SK-N-SH treated with all-trans-retinoic acid at 6 μM for 48 hours (cell line): ENCODE results near the gene MXRA7.
"Not testable (repeated sequence)": the region's sequence is repeated elsewhere in the genome, so short reads cannot be mapped to it uniquely, and the experiment has no call there.

Experiments
- ATAC-seq: fragments of 200-7000 bp; cut with Tn5 transposase; 3 replicates; pipeline ENCODE4 v1.9.1; 2020; ENCODE audit warnings: mild to moderate bottlenecking, moderate library complexity
- ARNTL ChIP-seq: fragments of 450-650 bp; formaldehyde crosslinking; IDR thresholded peaks from 2 replicates; pipeline ENCODE4 v1.5.0; 2020; ENCODE audit warnings: low read depth, mild to moderate bottlenecking, moderate library complexity, borderline replicate concordance
- BACH2 ChIP-seq: fragments of 250-450 bp; sonication (Bioruptor Pico); IDR thresholded peaks from 2 replicates; pipeline ENCODE4 v1.9.0; 2021; ENCODE audit warnings: mild to moderate bottlenecking, borderline replicate concordance
- CSDC2 ChIP-seq: fragments of 250-450 bp; sonication (Bioruptor Pico); IDR thresholded peaks from 2 replicates; pipeline ENCODE4 v1.5.0; 2020; ENCODE audit warnings: mild to moderate bottlenecking, moderate library complexity
- ESRRG ChIP-seq: fragments of 250-450 bp; sonication (Bioruptor Pico); IDR thresholded peaks from 2 replicates; pipeline ENCODE4 v1.6.1; 2021; ENCODE audit warnings: mild to moderate bottlenecking
- GLIS3 ChIP-seq: fragments of 250-450 bp; sonication (Bioruptor Pico); IDR thresholded peaks from 2 replicates; pipeline ENCODE4 v1.5.0; 2020; ENCODE audit warnings: mild to moderate bottlenecking, moderate library complexity
- ISL1 ChIP-seq: fragments of 250-450 bp; sonication (Bioruptor Pico); IDR thresholded peaks from 2 replicates; pipeline ENCODE4 v2.1.2; 2022; ENCODE audit warnings: mild to moderate bottlenecking, moderate library complexity
- OSR1 ChIP-seq: fragments of 250-450 bp; sonication (Bioruptor Pico); IDR thresholded peaks from 2 replicates; pipeline ENCODE4 v1.8.0; 2022; ENCODE audit warnings: moderate library complexity, mild to moderate bottlenecking, inconsistent platforms
- PPARA ChIP-seq: fragments of 250-450 bp; sonication (Bioruptor Pico); IDR thresholded peaks from 2 replicates; pipeline ENCODE4 v1.5.0; 2020; ENCODE audit warnings: mild to moderate bottlenecking, borderline replicate concordance
- RARB ChIP-seq: fragments of 250-450 bp; sonication (Bioruptor Pico); IDR thresholded peaks from 2 replicates; pipeline ENCODE4 v1.8.0; 2021; ENCODE audit warnings: mild to moderate bottlenecking, moderate library complexity
- TCF4 ChIP-seq: fragments of 250-450 bp; sonication (Bioruptor Pico); IDR thresholded peaks from 2 replicates; pipeline ENCODE4 v1.8.0; 2021; ENCODE audit warnings: mild to moderate bottlenecking, moderate library complexity, borderline replicate concordance
- TOX ChIP-seq: fragments of 250-450 bp; sonication (Bioruptor Pico); IDR thresholded peaks from 2 replicates; pipeline ENCODE4 v1.8.0; 2021; ENCODE audit warnings: mild to moderate bottlenecking, moderate library complexity, borderline replicate concordance
- ZFP3 ChIP-seq: fragments of 250-450 bp; sonication (Bioruptor Pico); IDR thresholded peaks from 2 replicates; pipeline ENCODE4 v1.5.0; 2020; ENCODE audit warnings: mild to moderate bottlenecking, moderate library complexity
- ZNF70 ChIP-seq: fragments of 450-650 bp; formaldehyde crosslinking; IDR thresholded peaks from 2 replicates; pipeline ENCODE4 v1.5.0; 2020; ENCODE audit warnings: mild to moderate bottlenecking, moderate library complexity
- ZNF8 ChIP-seq: fragments of 450-650 bp; formaldehyde crosslinking; IDR thresholded peaks from 2 replicates; pipeline ENCODE4 v1.5.0; 2020; ENCODE audit warnings: mild to moderate bottlenecking, moderate library complexity
- TF ChIP-seq, protein P1 (sequence below): fragments of 250-450 bp; sonication (Bioruptor Pico); IDR thresholded peaks from 2 replicates; pipeline ENCODE4 v1.5.1; 2021; ENCODE audit warnings: mild to moderate bottlenecking, moderate library complexity
- TF ChIP-seq, protein P2 (sequence below): fragments of 250-450 bp; sonication (Bioruptor Pico); IDR thresholded peaks from 2 replicates; pipeline ENCODE4 v1.8.0; 2020; ENCODE audit warnings: mild to moderate bottlenecking, moderate library complexity, borderline replicate concordance
- TF ChIP-seq, protein P3 (sequence below): fragments of 250-450 bp; sonication (Bioruptor Pico); IDR thresholded peaks from 2 replicates; pipeline ENCODE4 v1.8.0; 2021; ENCODE audit warnings: low read depth, mild to moderate bottlenecking, moderate library complexity, borderline replicate concordance
- TF ChIP-seq, protein P4 (sequence below): fragments of 250-450 bp; sonication (Bioruptor Pico); IDR thresholded peaks from 2 replicates; pipeline ENCODE4 v1.5.1; 2020; ENCODE audit warnings: low read depth, mild to moderate bottlenecking, moderate library complexity
- TF ChIP-seq, protein P5 (sequence below): fragments of 250-450 bp; sonication (Bioruptor Pico); IDR thresholded peaks from 2 replicates; pipeline ENCODE4 v1.5.0; 2020; ENCODE audit warnings: mild to moderate bottlenecking, moderate library complexity

The MXRA7 gene

GRCh38 chr17:76714336-76714735, 3.6 kb upstream of the MXRA7 start (continued):
- TF ChIP-seq, protein P1, sequence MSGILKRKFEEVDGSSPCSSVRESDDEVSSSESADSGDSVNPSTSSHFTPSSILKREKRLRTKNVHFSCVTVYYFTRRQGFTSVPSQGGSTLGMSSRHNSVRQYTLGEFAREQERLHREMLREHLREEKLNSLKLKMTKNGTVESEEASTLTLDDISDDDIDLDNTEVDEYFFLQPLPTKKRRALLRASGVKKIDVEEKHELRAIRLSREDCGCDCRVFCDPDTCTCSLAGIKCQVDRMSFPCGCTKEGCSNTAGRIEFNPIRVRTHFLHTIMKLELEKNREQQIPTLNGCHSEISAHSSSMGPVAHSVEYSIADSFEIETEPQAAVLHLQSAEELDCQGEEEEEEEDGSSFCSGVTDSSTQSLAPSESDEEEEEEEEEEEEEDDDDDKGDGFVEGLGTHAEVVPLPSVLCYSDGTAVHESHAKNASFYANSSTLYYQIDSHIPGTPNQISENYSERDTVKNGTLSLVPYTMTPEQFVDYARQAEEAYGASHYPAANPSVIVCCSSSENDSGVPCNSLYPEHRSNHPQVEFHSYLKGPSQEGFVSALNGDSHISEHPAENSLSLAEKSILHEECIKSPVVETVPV (CRISPR knock-in tag): no peak
- TF ChIP-seq CSDC2 (CRISPR knock-in tag) (no peak), TCF4 (CRISPR knock-in tag) (no peak), TOX (CRISPR knock-in tag) (no peak), ZNF8 (CRISPR knock-in tag) (no peak)

- TF ChIP-seq PPARA (CRISPR knock-in tag) (no peak), GLIS3 (CRISPR knock-in tag) (no peak), TCF4 (CRISPR knock-in tag) (no peak), ESRRG (CRISPR knock-in tag) (no peak), BACH2 (CRISPR knock-in tag) (no peak), RARB (CRISPR knock-in tag) (no peak), ZNF70 (CRISPR knock-in tag) (no peak), ZNF8 (CRISPR knock-in tag) (no peak), OSR1 (CRISPR knock-in tag) (no peak), ZFP3 (no peak), CSDC2 (CRISPR knock-in tag) (no peak), ARNTL (CRISPR knock-in tag) (no peak), ISL1 (CRISPR knock-in tag) (no peak)
- TF ChIP-seq, protein P2, sequence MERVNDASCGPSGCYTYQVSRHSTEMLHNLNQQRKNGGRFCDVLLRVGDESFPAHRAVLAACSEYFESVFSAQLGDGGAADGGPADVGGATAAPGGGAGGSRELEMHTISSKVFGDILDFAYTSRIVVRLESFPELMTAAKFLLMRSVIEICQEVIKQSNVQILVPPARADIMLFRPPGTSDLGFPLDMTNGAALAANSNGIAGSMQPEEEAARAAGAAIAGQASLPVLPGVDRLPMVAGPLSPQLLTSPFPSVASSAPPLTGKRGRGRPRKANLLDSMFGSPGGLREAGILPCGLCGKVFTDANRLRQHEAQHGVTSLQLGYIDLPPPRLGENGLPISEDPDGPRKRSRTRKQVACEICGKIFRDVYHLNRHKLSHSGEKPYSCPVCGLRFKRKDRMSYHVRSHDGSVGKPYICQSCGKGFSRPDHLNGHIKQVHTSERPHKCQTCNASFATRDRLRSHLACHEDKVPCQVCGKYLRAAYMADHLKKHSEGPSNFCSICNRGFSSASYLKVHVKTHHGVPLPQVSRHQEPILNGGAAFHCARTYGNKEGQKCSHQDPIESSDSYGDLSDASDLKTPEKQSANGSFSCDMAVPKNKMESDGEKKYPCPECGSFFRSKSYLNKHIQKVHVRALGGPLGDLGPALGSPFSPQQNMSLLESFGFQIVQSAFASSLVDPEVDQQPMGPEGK (CRISPR knock-in tag): no peak
- TF ChIP-seq, protein P3, sequence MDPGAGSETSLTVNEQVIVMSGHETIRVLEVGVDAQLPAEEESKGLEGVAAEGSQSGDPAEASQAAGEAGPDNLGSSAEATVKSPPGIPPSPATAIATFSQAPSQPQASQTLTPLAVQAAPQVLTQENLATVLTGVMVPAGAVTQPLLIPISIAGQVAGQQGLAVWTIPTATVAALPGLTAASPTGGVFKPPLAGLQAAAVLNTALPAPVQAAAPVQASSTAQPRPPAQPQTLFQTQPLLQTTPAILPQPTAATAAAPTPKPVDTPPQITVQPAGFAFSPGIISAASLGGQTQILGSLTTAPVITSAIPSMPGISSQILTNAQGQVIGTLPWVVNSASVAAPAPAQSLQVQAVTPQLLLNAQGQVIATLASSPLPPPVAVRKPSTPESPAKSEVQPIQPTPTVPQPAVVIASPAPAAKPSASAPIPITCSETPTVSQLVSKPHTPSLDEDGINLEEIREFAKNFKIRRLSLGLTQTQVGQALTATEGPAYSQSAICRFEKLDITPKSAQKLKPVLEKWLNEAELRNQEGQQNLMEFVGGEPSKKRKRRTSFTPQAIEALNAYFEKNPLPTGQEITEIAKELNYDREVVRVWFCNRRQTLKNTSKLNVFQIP (CRISPR knock-in tag): no peak
- TF ChIP-seq, protein P4, sequence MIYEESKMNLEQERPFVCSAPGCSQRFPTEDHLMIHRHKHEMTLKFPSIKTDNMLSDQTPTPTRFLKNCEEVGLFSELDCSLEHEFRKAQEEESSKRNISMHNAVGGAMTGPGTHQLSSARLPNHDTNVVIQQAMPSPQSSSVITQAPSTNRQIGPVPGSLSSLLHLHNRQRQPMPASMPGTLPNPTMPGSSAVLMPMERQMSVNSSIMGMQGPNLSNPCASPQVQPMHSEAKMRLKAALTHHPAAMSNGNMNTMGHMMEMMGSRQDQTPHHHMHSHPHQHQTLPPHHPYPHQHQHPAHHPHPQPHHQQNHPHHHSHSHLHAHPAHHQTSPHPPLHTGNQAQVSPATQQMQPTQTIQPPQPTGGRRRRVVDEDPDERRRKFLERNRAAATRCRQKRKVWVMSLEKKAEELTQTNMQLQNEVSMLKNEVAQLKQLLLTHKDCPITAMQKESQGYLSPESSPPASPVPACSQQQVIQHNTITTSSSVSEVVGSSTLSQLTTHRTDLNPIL (CRISPR knock-in tag): no peak
- TF ChIP-seq, protein P1 (CRISPR knock-in tag): no peak
- TF ChIP-seq, protein P5, sequence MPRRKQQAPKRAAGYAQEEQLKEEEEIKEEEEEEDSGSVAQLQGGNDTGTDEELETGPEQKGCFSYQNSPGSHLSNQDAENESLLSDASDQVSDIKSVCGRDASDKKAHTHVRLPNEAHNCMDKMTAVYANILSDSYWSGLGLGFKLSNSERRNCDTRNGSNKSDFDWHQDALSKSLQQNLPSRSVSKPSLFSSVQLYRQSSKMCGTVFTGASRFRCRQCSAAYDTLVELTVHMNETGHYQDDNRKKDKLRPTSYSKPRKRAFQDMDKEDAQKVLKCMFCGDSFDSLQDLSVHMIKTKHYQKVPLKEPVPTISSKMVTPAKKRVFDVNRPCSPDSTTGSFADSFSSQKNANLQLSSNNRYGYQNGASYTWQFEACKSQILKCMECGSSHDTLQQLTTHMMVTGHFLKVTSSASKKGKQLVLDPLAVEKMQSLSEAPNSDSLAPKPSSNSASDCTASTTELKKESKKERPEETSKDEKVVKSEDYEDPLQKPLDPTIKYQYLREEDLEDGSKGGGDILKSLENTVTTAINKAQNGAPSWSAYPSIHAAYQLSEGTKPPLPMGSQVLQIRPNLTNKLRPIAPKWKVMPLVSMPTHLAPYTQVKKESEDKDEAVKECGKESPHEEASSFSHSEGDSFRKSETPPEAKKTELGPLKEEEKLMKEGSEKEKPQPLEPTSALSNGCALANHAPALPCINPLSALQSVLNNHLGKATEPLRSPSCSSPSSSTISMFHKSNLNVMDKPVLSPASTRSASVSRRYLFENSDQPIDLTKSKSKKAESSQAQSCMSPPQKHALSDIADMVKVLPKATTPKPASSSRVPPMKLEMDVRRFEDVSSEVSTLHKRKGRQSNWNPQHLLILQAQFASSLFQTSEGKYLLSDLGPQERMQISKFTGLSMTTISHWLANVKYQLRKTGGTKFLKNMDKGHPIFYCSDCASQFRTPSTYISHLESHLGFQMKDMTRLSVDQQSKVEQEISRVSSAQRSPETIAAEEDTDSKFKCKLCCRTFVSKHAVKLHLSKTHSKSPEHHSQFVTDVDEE (CRISPR knock-in tag): no peak
- TF ChIP-seq, all 23 proteins: peak for 0
- ATAC-seq: no peak
Measured at GRCh38 chr17:76713765-76714164, 3.0 kb upstream of the MXRA7 start.

GRCh38 chr17:76712321-76712720, 1.6 kb upstream of the MXRA7 start:
- not testable (repeated sequence) for ATAC-seq

- ATAC-seq: peak; percentile 34
Measured at GRCh38 chr17:76709951-76710862, 558 bp downstream of the MXRA7 start.
